K562 (cell line): ENCODE results near the gene MAPT. TPM values are rescaled to one million over a fixed set of nuclear protein-coding genes. Genes with fewer than 3 reads are reported as not detected.
A peak's percentile ranks its signal among the peaks of the same experiment; 100 is the strongest.

Source experiments
- ATAC-seq: fragments of 200-7000 bp; cut with Tn5 transposase; 3 replicates; pipeline ENCODE4 v1.9.1; 2020; ENCODE audit warnings: moderate library complexity
- BruUV-seq: library from RNA; stranded (reverse); fragments of 400-500 nt; replicated peaks from 2 replicates; lab custom pipeline; 2021; lab: Mats Ljungman, UMichigan
- CTCF ChIA-PET: fragments of 300-600 bp; formaldehyde crosslinking; extraction: SDS; loops from one replicate; lab custom pipeline; 2021; ENCODE audit warnings: low intra/inter-chr PET ratio; lab: Yijun Ruan, JAX
- POLR2A ChIA-PET: fragments of 300-600, 350-650 bp; sonication (Branson Sonifier 250); formaldehyde crosslinking; extraction: SDS; loops from one replicate; lab custom pipeline; 2021; ENCODE audit warnings: antibody characterized with exemption, inconsistent platforms; lab: Yijun Ruan, JAX
- DNase-seq, 4 experiments: peaks; one replicate each; pipeline versions ENCODE4 v3.0.0 to v3.0.0-alpha.2; 2011 to 2018; ENCODE audit warnings: low spot score in 3 of 4, mixed read lengths in 3 of 4; ENCODE audit errors: extremely low read depth in 1 of 4
- FAIRE-seq: peaks from 2 replicates; lab custom pipeline; 2011; peaks lifted over from hg19 to GRCh38; lab: Jason Lieb, UNC
- H2AFZ ChIP-seq: 2 replicates; pipeline ENCODE4 v1.6.0; 2011; ENCODE audit warnings: low read depth, low read length, control low read depth, inconsistent platforms
- H3K27ac ChIP-seq: fragments of 200-600 bp; 3 replicates; pipeline ENCODE4 v1.8.0; 2011; ENCODE audit warnings: low read depth, mild to moderate bottlenecking, control low read depth, inconsistent platforms, low read length, moderate library complexity, mixed read lengths; ENCODE audit errors: extremely low read depth
- H3K27me3 ChIP-seq, 2 experiments: fragments of 300-600 bp in 1 of 2; 2 replicates in 1 of 2; 3 replicates in 1 of 2; pipeline versions ENCODE4 v1.6.0 to v1.8.0; 2011; ENCODE audit warnings: inconsistent platforms in 2 of 2, low read length in 2 of 2, mild to moderate bottlenecking in 1 of 2, mixed read lengths in 1 of 2, moderate library complexity in 1 of 2; ENCODE audit not compliant: control insufficient read depth in 2 of 2, insufficient read depth in 2 of 2
- H3K36me3 ChIP-seq: fragments of 300-600 bp; 3 replicates; pipeline ENCODE4 v1.8.0; 2011; ENCODE audit warnings: mild to moderate bottlenecking, low read length, inconsistent platforms; ENCODE audit not compliant: control insufficient read depth, insufficient read depth
- H3K4me1 ChIP-seq, 2 experiments: fragments of 200-600 bp in 1 of 2; replicated peaks in 1 of 2; 2 replicates in 1 of 2; 3 replicates in 1 of 2; pipeline versions ENCODE4 v1.5.1 to v1.8.0; 2011; ENCODE audit warnings: inconsistent platforms in 2 of 2, low read length in 2 of 2, mild to moderate bottlenecking in 1 of 2, mixed read lengths in 1 of 2, moderate library complexity in 1 of 2; ENCODE audit not compliant: control insufficient read depth in 2 of 2, insufficient read depth in 2 of 2
- H3K4me2 ChIP-seq: 2 replicates; pipeline ENCODE4 v1.6.1; 2011; ENCODE audit warnings: low read length, control low read depth, inconsistent platforms, mixed read lengths; ENCODE audit not compliant: insufficient read depth
- H3K4me3 ChIP-seq: fragments of 200-600 bp; sonication (generic), shearing (Covaris generic); 2 replicates; pipeline ENCODE4 v1.5.1; 2016; ENCODE audit warnings: control low read depth, inconsistent platforms
- H3K79me2 ChIP-seq: fragments of 200-600 bp; 3 replicates; pipeline ENCODE4 v1.8.0; 2011; ENCODE audit warnings: low read length, inconsistent platforms; ENCODE audit not compliant: control insufficient read depth, insufficient read depth
- H3K9ac ChIP-seq, 2 experiments: 2 replicates each; pipeline versions ENCODE4 v1.6.0 to v1.6.1; 2011; ENCODE audit warnings: low read depth in 2 of 2, low read length in 2 of 2, control low read depth in 1 of 2, inconsistent platforms in 1 of 2, mild to moderate bottlenecking in 1 of 2, mixed read lengths in 1 of 2; ENCODE audit not compliant: insufficient read depth in 1 of 2
- H3K9me1 ChIP-seq: one replicate; pipeline ENCODE4 v1.6.0; 2011; ENCODE audit warnings: inconsistent platforms, mild to moderate bottlenecking, low read length, moderate library complexity; ENCODE audit not compliant: control insufficient read depth, insufficient read depth
- H3K9me3 ChIP-seq: replicated peaks from 2 replicates; pipeline ENCODE4 v1.5.1; 2011; ENCODE audit warnings: low read depth, low read length, inconsistent platforms; ENCODE audit not compliant: control insufficient read depth, insufficient read depth
- H4K20me1 ChIP-seq: replicated peaks from 2 replicates; pipeline ENCODE4 v1.6.1; 2011; ENCODE audit warnings: low read length, inconsistent platforms, mixed read lengths; ENCODE audit not compliant: control insufficient read depth, insufficient read depth
- CGGBP1 ChIP-seq: fragments of 250-450 bp; sonication (Bioruptor Pico); IDR thresholded peaks from 2 replicates; pipeline ENCODE4 v1.9.0; 2021; ENCODE audit warnings: mild to moderate bottlenecking
- LCOR ChIP-seq: sonication (generic); formaldehyde crosslinking; IDR thresholded peaks from 2 replicates; pipeline ENCODE4 v1.8.0; 2022; ENCODE audit warnings: mild to moderate bottlenecking, missing genetic modification reagents
- RFX1 ChIP-seq: fragments of 450-650 bp; IDR thresholded peaks from 2 replicates; pipeline ENCODE4 v1.6.1; 2016; ENCODE audit warnings: mild to moderate bottlenecking, moderate library complexity
- WGBS: fragments of 100-300 bp; shearing (Covaris generic); methylation state at CpG from one replicate; pipeline ENCODE4 v1.1.6; 2016; ENCODE audit warnings: low coverage, mixed read lengths; ENCODE audit not compliant: insufficient coverage; ENCODE audit errors: missing lambda C conversion rate; 5-methylcytosine and 5-hydroxymethylcytosine counted together
- in situ Hi-C: fragments of 300-500 bp; cut with MboI; formaldehyde crosslinking; loops from 4 replicates; pipeline ENCODE4 v1.15.0; 2018; ENCODE audit warnings: inconsistent platforms, mixed read lengths
- intact Hi-C: fragments of 100-400 bp; cut with micrococcal nuclease; formaldehyde crosslinking; loops from 2 replicates; pipeline ENCODE4 v1.14.2; 2022
- polyA plus RNA-seq, 8 experiments: library from polyadenylated mRNA; depleted of rRNA in 4 of 8; stranded (reverse) in 5 of 8; unstranded in 3 of 8; fragments of >200 nt; fragmentation: Nextera tagmentation in 2 of 8; fragmentation: Illumina TruSeq in 1 of 8; extraction: Ambion mirVana in 2 of 8; extraction: Trizol in 1 of 8; gene quantifications; 2 replicates each; pipeline versions ENCODE4 v1.2.1 to v1.2.3, GENCODE V29; 2011 to 2014; ENCODE audit warnings: inconsistent platforms in 1 of 8, missing spikeins in 1 of 8
- total RNA-seq, 7 experiments: library from RNA; depleted of rRNA in 6 of 7; stranded (reverse); fragments of >200 nt in 6 of 7; fragmentation: Illumina TruSeq in 2 of 7; extraction: Trizol in 2 of 7; gene quantifications; 2 replicates each; pipeline versions ENCODE4 v1.2.1 to v1.2.3, GENCODE V29; 2011 to 2021; ENCODE audit warnings: low replicate concordance in 1 of 7

Gene MAPT
- total and polyA plus RNA-seq, 9 of the 15 experiments (the other 6 are each of a cell fraction or from before 2014, with no cell fraction given): 0.04 to 1.1 (median 0.36) TPM

GRCh38 chr17:46033392-46033791 lies 139.0 kb downstream of the MAPT start (continued):
- no peak for TF ChIP-seq LCOR

GRCh38 chr17:46035112-46035818 lies 140.9 kb downstream of the MAPT start:
- no peak for DNase-seq

More at GRCh38 chr17:46035112-46035818, 140.9 kb downstream of the MAPT start:
- Histone ChIP-seq H3K9ac (no peak overlapping the region), H3K9me3 (no peaks in the 10 kb centered on the region), H3K4me3 (no peak overlapping the region), H3K79me2 (no peaks in the 10 kb centered on the region), H3K9me1 (no peaks in the 10 kb centered on the region)
- CTCF ChIA-PET: no interaction called here
- TF ChIP-seq RFX1 (peak; percentile 49), CGGBP1 (CRISPR knock-in tag) (no peak)
- TF ChIP-seq, all 486 proteins: peak for 1
- in situ Hi-C loops: no loop called here
- ATAC-seq (no peak), FAIRE-seq (no peak)
- intact Hi-C loops: no loop called here
- no TSS peak for BruUV-seq
- H4K20me1 ChIP-seq: no peaks in the 10 kb centered on the region
- H3K4me2 ChIP-seq: no peak overlapping the region
- peaks cover 0 to 3% of the 10 kb centered on the region in 2 experiments; a peak in 1 of 5 replicates for H3K4me1 ChIP-seq
- 82% methylated on average over 3 of the region's 3 CpGs for WGBS
- peaks cover 100% of the 10 kb centered on the region for H3K36me3 ChIP-seq
- no peak overlapping the region for H3K27ac ChIP-seq
- H2AFZ ChIP-seq: no peak overlapping the region
- no peaks in the 10 kb centered on the region; a peak in 1 of 5 replicates for H3K27me3 ChIP-seq
- POLR2A ChIA-PET: interaction anchor here (0.6 to 1.5 kb wide), 7 partner anchors 9 to 1584 kb away, joined by 3 to 5 read pairs (median 4); no protein-coding TSS in a partner anchor
